ENCODE results near the gene HPSE2.

HPSE2 gene

DNA sequence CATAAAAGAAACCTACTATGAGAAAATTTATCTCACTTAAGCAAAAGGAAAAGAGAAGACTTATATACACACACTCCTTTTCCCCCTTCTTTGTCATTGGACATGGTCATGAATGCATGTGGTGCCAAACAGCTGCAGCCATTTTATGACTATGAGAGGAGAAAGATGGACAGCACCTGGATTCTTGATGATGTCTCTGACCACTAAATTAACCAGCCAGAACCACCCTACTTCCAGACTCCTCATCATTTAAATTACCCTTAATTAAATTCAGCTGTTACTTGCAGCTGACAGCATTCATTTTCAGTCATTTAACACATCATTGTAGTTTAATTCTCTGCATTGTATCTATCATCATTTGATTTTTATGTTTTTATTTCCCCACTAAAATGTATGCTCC, 409.9 kb downstream of the HPSE2 start:
- TF ChIP-seq FOXM1 (IDR thresholded peaks at IDR 0.05; ENCODE audit: borderline replicate concordance, low read depth) (no peak), CEBPB (IDR thresholded peaks at IDR 0.05) (no peak), NFIC (IDR thresholded peaks at IDR 0.05) (no peak), YY1 (IDR thresholded peaks at IDR 0.05; ENCODE audit: low read depth) (no peak)
- TF ChIP-seq, protein P1, sequence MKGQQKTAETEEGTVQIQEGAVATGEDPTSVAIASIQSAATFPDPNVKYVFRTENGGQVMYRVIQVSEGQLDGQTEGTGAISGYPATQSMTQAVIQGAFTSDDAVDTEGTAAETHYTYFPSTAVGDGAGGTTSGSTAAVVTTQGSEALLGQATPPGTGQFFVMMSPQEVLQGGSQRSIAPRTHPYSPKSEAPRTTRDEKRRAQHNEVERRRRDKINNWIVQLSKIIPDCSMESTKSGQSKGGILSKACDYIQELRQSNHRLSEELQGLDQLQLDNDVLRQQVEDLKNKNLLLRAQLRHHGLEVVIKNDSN (IDR thresholded peaks at IDR 0.05): no peak

DNA sequence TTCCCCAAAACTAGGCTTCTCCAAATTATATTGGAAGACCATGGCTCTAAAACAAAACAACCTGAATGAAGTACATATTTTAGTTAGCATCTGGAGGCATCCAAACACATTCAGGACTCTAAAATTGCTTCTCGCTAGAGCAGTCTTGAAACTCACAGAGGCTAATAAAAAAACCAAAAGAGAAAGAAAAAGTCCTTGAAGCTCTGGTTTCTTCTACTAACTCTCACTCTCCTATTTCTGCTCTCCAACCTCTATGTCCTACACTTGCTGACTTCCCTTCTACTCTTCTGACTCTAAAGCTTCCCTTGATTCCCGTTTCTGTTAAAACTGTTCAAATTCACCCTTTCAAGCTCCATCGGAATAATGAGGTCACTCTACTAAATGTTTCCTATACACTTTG, 418.3 kb downstream of the HPSE2 start:
- TF ChIP-seq CEBPB (IDR thresholded peaks at IDR 0.05) (no peak), CREB1 (IDR thresholded peaks at IDR 0.05; ENCODE audit: low read depth) (no peak), EP300 (IDR thresholded peaks at IDR 0.05; ENCODE audit: borderline replicate concordance) (no peak), EGR1 (IDR thresholded peaks at IDR 0.05) (no peak), TEAD4 (IDR thresholded peaks at IDR 0.05) (no peak), NFIC (IDR thresholded peaks at IDR 0.05) (no peak), YY1 (IDR thresholded peaks at IDR 0.05; ENCODE audit: low read depth) (no peak), TCF12 (IDR thresholded peaks at IDR 0.05; ENCODE audit: low read depth) (no peak), FOXM1 (IDR thresholded peaks at IDR 0.05; ENCODE audit: borderline replicate concordance, low read depth) (no peak), RAD21 (IDR thresholded peaks at IDR 0.05; ENCODE audit: low read depth) (no peak), ZBTB7A (IDR thresholded peaks at IDR 0.05; ENCODE audit: low read depth) (no peak)
- TF ChIP-seq, protein P1 (IDR thresholded peaks at IDR 0.05): no peak
- TF ChIP-seq, protein P2, sequence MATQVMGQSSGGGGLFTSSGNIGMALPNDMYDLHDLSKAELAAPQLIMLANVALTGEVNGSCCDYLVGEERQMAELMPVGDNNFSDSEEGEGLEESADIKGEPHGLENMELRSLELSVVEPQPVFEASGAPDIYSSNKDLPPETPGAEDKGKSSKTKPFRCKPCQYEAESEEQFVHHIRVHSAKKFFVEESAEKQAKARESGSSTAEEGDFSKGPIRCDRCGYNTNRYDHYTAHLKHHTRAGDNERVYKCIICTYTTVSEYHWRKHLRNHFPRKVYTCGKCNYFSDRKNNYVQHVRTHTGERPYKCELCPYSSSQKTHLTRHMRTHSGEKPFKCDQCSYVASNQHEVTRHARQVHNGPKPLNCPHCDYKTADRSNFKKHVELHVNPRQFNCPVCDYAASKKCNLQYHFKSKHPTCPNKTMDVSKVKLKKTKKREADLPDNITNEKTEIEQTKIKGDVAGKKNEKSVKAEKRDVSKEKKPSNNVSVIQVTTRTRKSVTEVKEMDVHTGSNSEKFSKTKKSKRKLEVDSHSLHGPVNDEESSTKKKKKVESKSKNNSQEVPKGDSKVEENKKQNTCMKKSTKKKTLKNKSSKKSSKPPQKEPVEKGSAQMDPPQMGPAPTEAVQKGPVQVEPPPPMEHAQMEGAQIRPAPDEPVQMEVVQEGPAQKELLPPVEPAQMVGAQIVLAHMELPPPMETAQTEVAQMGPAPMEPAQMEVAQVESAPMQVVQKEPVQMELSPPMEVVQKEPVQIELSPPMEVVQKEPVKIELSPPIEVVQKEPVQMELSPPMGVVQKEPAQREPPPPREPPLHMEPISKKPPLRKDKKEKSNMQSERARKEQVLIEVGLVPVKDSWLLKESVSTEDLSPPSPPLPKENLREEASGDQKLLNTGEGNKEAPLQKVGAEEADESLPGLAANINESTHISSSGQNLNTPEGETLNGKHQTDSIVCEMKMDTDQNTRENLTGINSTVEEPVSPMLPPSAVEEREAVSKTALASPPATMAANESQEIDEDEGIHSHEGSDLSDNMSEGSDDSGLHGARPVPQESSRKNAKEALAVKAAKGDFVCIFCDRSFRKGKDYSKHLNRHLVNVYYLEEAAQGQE (IDR thresholded peaks at IDR 0.05; ENCODE audit: low read depth): no peak
- TF ChIP-seq, protein P3, sequence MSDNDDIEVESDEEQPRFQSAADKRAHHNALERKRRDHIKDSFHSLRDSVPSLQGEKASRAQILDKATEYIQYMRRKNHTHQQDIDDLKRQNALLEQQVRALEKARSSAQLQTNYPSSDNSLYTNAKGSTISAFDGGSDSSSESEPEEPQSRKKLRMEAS (IDR thresholded peaks at IDR 0.05): no peak

DNA sequence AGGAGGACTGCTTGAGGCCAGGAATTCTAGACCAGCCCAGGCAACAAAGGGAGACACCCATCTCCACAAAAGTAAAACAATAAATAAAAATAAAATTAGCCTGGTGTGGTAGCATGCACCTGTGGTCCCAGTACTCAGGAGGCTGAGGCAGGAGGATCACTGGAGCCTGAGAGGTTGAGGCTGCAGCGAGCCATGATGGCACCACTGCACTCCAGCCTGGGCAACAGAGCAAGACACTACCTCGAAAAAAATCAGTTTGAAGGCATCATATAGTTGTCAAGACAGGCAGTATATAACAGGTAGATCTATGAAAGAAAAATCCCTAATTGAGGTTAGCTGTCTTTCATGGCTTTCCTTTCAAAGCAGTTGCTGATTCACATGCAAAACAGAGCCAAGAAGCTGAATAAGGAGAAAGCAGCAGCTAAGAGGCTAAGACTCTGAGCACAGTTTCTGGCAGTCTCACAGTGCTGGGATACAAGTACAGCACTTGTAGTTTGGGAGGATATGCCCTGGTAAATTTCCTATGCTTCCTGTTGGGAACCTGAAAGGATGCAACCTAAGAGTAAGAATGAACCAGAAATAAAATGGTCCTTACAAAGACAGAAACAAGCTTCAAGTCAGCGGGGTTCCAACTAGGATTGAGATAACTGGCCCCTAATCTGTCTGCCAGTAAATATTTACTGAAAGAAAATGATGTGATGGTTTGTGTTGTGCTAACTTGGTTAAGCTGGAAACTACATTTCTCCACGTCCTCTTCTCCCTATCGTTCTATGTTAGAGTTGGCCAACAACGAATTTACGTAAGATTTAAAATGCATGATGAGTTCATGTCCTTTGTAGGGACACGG, 420.4 kb downstream of the HPSE2 start:
- no peak for TF ChIP-seq TCF12 (IDR thresholded peaks at IDR 0.05; ENCODE audit: low read depth)
- no peak for TF ChIP-seq ZBTB7A (IDR thresholded peaks at IDR 0.05; ENCODE audit: low read depth)
- no peak for TF ChIP-seq YY1 (IDR thresholded peaks at IDR 0.05; ENCODE audit: low read depth)
- TF ChIP-seq CEBPB (IDR thresholded peaks at IDR 0.05): no peak
- TF ChIP-seq RAD21 (IDR thresholded peaks at IDR 0.05; ENCODE audit: low read depth): no peak
- TF ChIP-seq TAF1 (IDR thresholded peaks at IDR 0.05; ENCODE audit: low read depth): no peak
- TF ChIP-seq, protein P1 (IDR thresholded peaks at IDR 0.05): no peak
- no peak for TF ChIP-seq EP300 (IDR thresholded peaks at IDR 0.05; ENCODE audit: borderline replicate concordance)
- TF ChIP-seq, protein P3 (IDR thresholded peaks at IDR 0.05): no peak
- TF ChIP-seq NFIC (IDR thresholded peaks at IDR 0.05): no peak
- no peak for TF ChIP-seq FOXM1 (IDR thresholded peaks at IDR 0.05; ENCODE audit: borderline replicate concordance, low read depth)
- TF ChIP-seq, protein P2 (IDR thresholded peaks at IDR 0.05; ENCODE audit: low read depth): no peak
- no peak for TF ChIP-seq CREB1 (IDR thresholded peaks at IDR 0.05; ENCODE audit: low read depth)
- TF ChIP-seq EGR1 (IDR thresholded peaks at IDR 0.05): no peak
- no peak for TF ChIP-seq TEAD4 (IDR thresholded peaks at IDR 0.05)

DNA sequence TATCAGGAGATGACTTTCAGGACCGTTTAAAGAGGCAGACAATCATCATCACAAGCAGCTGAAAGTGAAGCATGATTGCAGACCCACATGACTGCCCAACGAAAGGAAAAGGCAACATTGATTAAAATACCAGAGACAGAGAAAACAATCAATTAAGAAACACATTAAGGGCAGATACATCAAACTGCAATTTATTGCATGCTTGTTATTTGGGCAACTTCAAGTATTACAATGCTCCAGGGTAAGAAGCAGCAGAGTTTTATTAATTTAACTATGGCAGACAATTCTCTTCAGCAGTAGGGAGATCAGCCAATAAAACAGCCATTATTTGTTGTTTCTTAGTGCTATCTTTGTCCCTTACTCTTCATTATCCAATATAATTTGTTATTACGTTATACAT, 421.2 kb downstream of the HPSE2 start:
- TF ChIP-seq TAF1 (IDR thresholded peaks at IDR 0.05; ENCODE audit: low read depth) (no peak), ZBTB7A (IDR thresholded peaks at IDR 0.05; ENCODE audit: low read depth) (no peak), CREB1 (IDR thresholded peaks at IDR 0.05; ENCODE audit: low read depth) (no peak), CEBPB (IDR thresholded peaks at IDR 0.05) (no peak), TCF12 (IDR thresholded peaks at IDR 0.05; ENCODE audit: low read depth) (no peak), EP300 (IDR thresholded peaks at IDR 0.05; ENCODE audit: borderline replicate concordance) (no peak), EGR1 (IDR thresholded peaks at IDR 0.05) (no peak), TEAD4 (IDR thresholded peaks at IDR 0.05) (no peak), RAD21 (IDR thresholded peaks at IDR 0.05; ENCODE audit: low read depth) (no peak), FOXM1 (IDR thresholded peaks at IDR 0.05; ENCODE audit: borderline replicate concordance, low read depth) (no peak), YY1 (IDR thresholded peaks at IDR 0.05; ENCODE audit: low read depth) (no peak), NFIC (IDR thresholded peaks at IDR 0.05) (no peak)
- TF ChIP-seq, protein P3 (IDR thresholded peaks at IDR 0.05): no peak
- TF ChIP-seq, protein P2 (IDR thresholded peaks at IDR 0.05; ENCODE audit: low read depth): no peak
- TF ChIP-seq, protein P1 (IDR thresholded peaks at IDR 0.05): no peak
